Neural cell (in vitro differentiated cells): ENCODE data around the gene LUC7L3.

Source experiments
- CTCF ChIP-seq: fragments of 450-650 bp; IDR thresholded peaks from 2 replicates; pipeline ENCODE4 v1.5.1; 2014; ENCODE audit warnings: antibody characterized with exemption, mild to moderate bottlenecking, moderate library complexity; ENCODE audit not compliant: poor library complexity, severe bottlenecking
- EP300 ChIP-seq: fragments of 450-650 bp; conservative IDR thresholded peaks from 2 replicates; pipeline ENCODE4 v1.6.1; 2014; ENCODE audit warnings: antibody characterized with exemption, mild to moderate bottlenecking, moderate library complexity; ENCODE audit not compliant: poor library complexity, severe bottlenecking
- POLR2AphosphoS5 ChIP-seq: IDR thresholded peaks from 2 replicates; pipeline ENCODE4 v1.6.1; 2012
- TAF1 ChIP-seq: IDR thresholded peaks from 2 replicates; pipeline ENCODE4 v1.6.1; 2012; ENCODE audit warnings: low read depth

- TF ChIP-seq CTCF: no peak
- no peak for TF ChIP-seq EP300
- TF ChIP-seq POLR2AphosphoS5: no peak
- no peak for TF ChIP-seq TAF1
Observed at GRCh38 chr17:50692448-50693035, 26.9 kb upstream of the LUC7L3 start.
